Glomerular visceral epithelial cell (primary cell): ENCODE data around the gene PLA2G4F.

ENCODE experiments used
- DNase-seq: peaks from one replicate; pipeline ENCODE4 v3.0.0-alpha.2; 2016; ENCODE audit errors: extremely low spot score

The PLA2G4F gene

DNA sequence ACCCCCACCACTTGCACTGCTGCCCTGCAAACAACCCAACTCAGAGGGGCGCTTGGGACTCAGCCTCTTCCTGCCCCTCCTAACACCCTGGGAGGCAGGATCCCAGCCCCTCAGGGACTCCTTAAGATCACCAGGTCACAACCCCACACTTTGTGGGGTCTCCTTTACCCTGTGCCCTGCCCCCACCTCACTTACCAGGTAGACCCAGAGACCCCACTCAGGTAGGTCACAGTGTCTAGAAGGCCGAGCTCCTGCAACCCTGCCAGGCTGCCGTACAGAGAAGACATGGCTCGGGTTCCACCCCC is 9.1 kb downstream of the PLA2G4F start:
- no peak for DNase-seq

DNA sequence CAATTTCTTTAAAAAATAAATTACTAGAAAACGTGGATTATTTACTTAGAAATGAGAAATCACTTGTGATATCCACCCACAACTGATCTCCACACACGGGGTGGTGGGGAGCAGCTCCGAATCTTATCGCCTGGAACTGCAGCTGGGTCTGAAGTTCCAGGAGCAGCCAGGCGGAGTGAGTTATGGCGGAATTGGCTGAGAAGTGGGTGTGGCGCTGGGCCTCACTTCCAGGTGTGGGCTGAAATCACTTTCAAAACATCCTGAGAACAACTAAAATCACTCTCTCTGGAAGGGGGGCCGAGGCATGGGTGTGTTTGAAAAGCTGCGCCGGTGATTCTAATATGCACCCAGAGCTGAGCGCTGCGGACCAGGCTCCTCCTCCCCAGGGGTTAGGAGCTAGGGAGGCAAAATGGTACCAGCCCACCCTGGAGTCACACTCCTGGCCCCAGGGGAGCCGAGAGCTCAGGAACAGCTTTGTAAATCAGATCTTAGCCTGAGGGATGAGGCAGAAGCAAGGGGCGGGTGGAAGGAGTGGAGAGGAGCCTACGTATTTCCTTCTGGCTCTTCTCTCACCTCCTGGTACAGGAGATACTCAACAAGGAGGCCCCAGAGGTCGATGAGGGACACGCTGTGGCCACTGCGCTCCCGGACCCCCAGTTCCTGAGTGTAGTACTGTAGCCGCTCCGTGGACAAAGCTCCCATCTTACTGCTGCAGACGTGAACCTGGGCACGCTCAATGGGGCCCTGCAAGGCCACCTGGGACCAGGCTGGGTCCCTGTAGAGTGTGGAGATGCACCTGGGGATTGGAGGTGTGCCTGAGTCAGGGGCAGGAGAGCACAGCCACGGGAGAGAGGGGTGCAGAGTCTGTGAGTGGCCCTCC is 9.6 kb downstream of the PLA2G4F start:
- no peak for DNase-seq

DNA sequence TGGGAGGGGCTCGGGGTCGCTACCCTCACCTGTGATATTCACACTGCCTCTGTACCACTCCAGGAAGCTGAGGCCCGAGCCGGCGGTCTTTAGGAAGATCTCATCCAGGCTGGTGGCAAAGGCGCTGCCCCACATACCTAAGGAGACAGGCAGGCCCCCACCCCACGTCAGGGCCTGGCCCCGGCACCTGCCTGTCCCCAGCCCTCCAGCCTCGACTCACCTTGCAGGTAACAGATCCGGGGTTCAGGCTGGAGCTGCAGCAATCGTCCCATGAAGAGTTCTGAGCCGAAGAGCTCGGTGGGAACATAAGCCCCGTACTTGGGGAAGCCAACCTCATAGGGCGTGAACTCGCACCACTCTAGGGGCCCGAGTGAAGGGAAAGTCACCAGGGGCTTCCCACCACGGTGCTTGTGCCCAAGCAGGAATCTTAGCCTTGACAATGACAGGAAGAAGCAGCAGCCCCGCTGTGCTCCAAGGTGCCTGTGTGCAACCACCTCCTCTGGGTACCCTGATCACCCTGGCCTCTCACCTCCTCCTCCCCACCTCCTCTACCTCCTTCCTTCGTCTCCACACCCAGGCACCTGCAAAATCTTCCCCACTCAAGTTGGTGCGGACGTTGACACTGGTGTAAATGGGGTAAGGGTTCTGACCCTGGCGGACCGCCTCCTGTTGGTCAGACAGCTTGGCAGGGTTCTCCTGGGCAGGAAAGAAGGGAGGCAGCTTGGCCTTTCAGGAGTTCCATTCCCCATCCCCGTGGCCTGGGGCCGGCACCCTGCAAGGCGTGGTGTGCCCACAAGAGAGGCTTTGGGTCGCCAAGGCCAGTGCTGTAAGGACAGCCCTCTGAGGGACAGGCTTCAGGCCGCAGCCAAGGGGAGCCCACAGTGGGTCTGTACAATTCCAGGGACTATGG is 10.6 kb downstream of the PLA2G4F start:
- no peak for DNase-seq

DNA sequence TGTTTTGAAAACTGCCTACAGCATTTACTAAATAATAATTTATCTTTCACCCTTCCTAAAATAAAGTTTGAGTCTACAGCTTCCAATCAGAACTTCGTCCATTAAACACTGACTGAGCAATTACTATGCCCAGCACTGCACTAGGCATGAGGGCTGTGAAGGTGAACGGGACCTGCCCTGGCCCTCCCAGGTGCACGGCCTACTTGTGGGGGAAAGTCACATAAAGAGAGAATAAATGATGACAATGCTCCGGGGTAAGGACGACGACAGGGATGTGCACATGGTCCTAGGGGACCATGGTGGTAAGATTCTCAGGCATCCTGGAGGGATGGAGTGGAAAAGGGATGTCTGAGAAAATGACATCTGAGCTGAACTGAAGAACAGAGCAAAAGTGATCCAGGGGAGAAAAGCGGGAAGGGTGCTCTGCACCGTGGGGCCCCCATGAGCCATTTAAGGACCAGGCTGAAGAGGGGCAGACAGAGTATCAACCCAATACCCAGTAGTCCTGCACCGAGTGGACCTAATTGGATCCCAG is 11.5 kb downstream of the PLA2G4F start:
- DNase-seq, result no peak

DNA sequence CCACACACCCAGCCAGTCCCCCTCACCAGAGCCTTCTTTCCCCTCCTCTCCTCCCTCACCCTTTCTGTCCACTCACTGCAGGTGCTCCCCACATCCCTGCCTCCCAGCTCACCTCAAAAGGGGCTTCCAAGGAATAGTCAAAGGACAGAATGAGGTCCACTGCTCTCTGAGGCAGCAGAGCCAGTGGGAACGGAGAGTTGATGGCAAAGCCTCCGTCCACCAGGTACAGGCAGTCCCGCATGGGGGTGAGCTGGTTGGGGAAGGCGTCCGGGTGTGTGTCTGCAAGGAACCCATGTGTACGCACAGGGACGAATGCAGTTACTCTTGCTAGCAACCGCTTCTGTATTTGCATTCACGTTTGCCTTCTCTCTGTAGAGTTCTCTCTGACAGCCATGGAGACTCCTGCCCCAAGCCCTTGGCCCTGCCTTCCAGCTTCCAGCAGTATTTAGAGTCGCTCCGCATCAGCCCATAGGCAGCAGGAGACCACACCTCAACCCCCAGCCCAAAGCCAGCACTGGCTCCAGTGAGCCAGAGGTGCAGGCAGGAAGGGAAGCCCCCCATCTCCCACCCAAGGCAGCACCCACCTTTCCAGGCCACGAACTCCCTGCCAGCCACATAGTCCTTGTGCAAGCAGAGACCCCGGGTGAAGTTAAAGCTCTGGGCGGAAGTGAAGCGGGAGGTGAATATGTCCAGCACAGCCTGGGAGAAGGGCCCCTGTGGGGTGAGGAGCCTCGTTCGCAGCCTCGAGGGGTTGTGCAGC is 12.4 kb downstream of the PLA2G4F start:
- no peak for DNase-seq

DNA sequence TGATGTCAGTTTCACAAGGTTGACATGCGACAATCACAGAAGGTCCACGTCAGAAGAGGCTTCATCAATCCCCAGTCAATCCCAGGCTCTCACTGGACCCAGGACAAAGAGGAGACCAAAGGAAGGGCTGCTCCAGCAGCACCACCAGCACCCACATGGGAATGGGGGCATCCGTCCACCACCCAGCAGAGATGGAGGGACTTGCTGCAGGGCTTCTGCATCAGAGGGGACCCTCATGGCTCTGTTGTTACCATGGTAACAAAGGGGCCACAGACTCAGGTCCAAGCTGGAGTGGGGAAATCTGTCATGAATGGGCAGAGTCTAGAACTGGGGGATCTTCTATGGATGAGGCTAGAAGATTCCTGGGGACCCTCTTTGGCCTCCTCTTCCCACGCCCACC is 13.1 kb downstream of the PLA2G4F start:
- DNase-seq, result no peak

DNA sequence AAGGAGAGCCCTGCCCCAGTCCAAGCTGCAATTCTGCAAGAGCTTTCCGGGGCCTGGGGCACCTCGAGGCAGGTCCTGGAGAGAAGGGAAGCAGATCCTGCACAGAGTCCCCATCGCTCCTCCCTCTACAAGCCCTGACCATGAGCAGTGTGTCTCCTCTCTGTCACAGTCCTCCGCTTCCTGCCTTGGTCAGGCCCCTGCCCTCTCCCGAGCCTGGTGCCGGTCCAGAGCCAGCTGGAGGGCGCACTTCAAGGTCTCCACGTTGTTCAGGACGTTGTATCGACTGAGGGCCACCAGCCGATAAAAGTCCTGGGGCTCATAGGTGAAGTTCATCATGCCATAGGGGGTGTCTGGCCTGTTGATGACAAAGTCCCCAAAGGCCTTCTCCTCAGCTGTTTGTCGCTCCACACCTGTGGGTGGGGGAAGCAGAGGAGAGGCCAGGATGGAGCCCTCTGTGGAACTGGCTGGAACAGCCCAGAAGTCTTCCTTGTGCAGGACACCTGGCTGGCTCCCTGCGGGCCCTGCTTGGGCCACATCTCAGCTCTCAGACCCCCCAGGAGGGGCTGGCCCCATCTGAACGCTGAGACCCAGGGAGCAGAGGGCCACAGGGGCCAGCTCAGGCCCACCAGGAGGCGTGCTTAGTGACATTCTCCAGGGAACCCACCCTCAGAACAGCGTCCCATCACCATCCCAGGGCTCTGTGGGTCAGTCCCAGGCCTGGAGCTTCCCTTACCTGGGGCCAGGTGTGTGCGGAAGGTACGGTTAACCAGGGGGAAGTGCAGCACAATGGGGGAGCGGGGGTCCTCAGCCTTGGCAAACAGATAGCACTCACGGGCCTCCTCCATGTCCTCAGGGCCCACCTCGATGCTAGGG is 14.4 kb downstream of the PLA2G4F start:
- no peak for DNase-seq

DNA sequence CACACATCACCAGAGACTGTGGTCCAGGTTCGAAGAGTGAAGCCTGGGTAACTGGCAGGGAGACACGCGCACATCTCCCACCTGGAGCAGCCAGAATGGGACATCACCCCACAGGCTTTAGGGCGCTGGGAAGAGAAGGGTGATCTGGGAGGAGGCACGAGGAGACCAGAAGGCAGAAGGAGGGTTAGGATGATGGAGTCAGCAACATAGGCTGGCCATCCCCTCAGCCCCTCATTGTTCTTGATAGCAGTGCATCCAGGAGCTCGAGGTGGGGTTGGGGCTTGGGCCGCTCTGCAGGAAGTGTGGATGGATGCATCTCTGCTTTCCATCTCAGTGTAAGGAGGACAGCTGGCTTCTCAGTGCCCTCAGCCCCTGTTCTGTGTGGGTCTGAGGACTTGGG is 15.2 kb downstream of the PLA2G4F start:
- DNase-seq, result no peak

DNA sequence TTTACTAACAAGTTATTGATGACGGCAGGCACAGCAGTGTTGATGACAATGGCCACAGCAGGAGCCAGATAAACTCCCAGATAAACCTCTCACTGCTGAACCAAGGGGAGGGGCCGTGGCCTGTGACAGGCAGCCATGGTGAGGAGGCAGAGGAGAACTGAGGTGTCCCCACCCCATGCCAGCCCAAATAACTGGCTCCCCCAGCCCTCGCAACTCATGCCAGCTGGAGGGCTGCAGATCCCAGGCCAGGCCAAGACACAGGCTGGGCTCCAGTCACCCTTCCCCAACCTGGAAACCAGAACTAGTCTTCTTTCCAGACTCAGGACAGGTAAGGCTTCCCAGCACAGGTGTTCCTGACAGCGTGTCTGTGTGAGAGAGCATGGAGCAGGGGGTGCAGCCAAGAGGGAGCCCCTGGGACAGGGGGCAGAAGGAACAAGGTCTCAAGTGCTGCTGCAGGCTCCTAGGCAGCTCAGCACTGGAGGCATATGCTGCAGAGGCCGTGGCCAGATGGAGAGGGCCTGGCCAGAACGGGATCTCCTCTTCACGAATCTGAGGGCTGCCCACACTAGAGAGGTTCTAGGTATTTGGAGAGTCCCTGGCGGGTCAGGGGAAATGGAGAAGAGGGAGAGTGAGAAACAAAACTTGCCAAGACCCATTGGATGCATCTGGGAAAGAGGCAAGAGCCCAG is 15.9 kb downstream of the PLA2G4F start:
- no peak for DNase-seq

DNA sequence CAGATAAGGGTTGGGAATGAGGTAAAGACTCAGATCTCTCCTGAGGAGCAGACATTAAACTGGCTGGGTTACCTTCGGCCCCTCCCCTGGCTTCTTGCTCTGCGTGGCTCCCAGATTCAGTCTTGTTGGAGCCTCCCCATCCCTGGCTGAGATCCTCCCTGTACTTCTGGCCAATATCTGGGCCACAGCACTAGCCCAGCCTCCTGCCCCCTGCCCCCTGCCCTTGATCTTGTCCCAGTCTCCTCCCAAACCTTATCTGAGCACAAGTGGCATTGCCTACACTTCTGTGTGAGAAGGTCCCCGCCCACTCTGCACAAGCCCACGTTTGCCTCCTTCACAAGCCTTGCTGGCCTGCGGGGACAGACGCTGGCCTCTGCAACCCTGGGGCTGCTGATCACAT is 16.8 kb downstream of the PLA2G4F start:
- DNase-seq, result no peak

DNA sequence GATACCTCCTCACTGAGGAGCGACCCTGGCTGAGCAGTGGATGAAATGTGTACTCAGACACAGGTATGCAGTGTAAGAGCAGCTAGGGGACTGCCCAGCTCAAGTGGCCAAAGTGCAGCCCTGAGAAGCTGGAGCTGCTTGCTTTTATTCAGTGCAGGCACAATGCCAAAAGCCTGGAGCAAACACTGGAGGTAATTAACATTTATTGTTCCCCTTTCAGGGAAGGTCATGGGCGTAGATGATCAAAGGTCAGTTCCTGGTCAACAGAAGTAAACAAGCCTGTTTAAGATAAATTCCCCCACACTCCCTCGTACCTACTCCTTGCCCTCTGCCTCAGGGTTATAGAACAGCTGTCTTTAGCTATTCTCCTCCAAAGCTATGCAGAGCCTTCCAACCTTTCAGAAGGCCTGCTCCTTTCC is 17.5 kb downstream of the PLA2G4F start:
- DNase-seq, result no peak

DNA sequence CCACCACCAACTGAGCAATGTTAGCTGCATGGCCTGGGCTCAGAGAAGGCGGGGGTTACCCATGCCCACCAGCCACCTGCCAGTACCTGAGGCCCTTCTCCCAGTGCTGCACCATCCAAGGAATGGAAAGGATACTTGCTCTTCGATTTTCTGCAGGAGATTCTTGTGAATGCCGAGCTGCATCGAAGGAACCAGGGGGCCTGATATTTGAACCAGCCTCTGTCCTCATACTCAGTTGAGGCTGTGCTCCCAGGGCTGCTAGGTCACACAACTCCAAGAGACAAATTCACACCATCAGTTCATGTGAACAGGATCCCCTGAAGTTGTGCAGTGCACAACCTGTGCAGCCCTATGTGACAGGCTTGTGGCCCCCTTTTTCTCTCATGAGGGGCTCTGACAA is 18.0 kb downstream of the PLA2G4F start:
- no peak for DNase-seq

DNA sequence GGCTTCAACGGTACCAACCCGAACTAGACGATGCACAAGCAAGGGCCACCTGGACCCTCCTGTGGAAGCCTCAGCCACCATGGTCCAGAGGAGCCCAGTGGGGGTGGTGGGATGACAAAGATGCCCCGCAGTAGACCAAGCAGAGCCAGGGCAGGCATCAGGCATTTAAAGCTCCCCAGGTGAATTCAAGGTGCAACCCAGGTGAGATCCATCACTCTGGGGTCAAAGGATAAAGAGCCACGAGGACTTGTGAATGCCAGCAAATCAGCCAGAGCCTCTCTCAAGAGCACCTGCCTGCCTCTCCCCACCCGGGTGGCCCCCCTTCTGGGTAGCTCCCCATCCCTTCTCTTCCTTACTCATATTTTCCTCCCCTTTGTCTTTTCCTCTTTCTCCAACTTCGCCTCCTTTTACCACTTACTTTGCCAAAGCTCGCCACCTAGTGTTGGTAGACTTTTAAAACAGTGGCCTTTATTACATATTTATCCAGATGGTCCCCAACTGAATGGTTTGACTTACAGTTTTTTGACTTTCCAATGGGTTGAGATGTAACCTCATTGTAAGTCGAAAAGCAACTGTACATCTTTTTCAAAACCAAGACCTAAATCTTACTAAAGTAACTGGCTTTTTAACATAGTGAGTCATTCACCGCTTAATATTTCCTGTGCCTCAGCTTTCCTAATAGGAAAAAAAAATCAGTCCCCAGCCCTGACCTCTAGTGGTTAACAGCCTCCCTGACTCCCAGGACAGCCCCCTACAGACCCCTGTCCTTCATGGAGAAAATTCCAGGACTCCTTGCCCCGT is 18.8 kb downstream of the PLA2G4F start:
- peak; percentile 48 for DNase-seq

DNA sequence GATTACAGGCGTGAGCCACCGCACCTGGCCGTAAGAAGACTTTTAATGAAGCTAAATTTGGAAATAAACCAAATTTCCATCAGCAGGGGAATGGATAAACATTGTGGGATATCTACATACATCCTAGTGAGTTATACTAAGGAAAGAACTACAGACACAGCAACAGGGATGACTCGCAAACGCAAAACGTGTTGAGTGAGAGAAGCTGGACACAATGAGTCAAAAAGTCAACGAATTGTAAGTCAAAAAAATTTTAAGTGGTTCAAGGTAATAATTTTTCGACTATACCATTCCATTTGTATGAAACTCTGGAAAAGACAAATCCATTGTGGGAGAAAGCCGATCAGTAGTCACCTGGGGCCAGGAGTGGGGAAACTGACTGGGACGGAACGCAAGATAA is 19.9 kb downstream of the PLA2G4F start:
- no peak for DNase-seq

DNA sequence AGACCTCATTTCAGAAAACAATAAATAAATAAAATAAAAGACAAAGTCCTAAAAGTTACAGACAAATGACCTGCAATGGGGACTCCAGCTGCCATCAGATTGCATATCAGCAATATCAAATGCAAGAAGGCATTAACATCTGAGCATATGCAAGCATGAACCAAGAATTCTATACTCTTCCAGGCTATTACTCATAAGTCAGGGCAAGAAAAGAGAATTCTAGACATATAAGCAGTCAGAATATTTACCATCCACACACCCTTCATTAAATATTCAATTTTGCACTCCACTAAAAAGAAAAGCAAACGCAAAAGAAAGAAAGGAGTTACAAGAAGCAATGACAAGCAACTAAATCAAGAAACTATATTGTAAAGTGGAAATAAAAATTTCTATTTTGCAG is 21.1 kb downstream of the PLA2G4F start:
- DNase-seq, result no peak

DNA sequence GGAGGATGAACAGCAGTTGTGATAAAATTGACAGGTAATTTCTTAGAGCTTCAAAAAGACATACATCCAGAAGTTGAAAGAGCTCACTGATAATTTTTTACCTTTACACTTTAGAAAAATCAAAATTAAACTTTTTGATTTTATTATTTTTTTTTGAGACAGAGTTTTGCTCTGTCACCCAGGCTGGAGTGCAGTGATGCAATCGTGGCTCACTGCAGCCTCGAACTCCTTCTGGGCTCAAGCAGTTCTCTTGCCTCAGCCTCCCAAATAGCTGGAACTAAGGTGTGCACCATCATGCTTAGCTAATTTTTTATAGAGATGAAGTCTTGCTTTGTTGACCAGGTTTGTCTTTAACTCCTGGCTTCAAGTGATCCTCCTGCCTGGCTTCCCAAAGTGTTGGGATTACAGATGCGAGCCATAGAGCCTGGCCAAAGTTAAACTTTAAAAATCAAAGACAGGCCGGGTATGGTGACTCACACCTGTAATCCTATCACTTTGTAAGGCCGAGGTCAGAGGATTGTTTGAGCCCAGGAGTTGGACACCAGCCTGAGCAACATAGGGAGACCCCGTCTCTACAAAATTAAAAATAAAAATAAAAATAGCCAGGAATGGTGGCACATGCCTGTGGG is 21.7 kb downstream of the PLA2G4F start:
- no peak for DNase-seq

DNA sequence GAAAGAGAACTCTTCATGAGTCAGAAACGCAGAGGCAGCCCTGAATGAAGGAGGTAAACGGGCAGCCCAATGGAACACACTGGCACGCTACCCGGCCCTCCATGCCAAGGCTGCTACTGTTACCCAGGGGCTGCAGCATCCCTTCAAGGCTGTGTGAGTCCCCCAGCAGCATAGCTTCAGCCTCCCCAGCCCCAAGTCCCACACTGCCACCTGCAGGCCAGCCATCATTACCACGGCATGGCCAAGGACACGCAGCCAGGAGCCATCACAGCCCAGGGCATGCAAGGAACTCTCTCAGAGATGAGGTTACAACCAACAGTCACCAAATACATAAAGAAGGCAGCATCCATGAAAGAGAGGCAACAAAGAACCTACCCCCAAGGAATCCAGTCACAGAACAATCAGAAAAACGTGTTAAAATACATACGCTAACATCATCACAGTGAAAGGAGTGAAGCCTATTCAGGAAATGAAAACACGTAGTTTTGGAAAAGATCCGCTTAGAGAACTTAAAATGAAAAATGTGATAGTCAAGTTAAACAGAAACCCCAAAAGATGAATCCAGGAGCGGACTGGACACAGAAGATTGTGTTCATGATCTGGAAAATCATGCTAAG is 22.4 kb downstream of the PLA2G4F start:
- DNase-seq, result peak; percentile 49

DNA sequence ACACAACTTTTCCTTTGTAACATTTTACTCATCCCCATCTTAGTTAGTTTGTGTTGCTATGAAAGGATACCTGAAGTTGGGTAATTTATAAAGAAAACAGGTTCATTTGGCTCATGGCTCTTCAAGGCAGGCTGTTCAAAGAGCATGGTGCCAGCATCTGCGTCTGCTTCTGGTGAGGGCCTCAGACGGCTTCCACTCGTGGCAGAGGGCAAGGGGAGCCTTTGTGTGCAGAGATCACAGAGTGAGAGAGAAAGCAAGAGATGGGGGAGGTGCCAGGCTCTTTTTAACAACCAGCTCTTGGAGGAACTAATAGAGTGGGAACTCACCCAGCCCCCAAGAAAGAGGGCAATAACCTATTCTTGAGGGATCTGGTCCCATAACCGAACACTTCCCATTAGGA is 23.1 kb downstream of the PLA2G4F start:
- DNase-seq, result no peak
